ENCODE results near the gene CD79B. TPM values are rescaled to one million over a fixed set of nuclear protein-coding genes. Genes with fewer than 3 reads are reported as not detected.

Gene CD79B
- total and polyA plus RNA-seq, 2 of the 13 experiments (the other 11 are each of a cell fraction or from before 2014, with no cell fraction given): not detected

DNA sequence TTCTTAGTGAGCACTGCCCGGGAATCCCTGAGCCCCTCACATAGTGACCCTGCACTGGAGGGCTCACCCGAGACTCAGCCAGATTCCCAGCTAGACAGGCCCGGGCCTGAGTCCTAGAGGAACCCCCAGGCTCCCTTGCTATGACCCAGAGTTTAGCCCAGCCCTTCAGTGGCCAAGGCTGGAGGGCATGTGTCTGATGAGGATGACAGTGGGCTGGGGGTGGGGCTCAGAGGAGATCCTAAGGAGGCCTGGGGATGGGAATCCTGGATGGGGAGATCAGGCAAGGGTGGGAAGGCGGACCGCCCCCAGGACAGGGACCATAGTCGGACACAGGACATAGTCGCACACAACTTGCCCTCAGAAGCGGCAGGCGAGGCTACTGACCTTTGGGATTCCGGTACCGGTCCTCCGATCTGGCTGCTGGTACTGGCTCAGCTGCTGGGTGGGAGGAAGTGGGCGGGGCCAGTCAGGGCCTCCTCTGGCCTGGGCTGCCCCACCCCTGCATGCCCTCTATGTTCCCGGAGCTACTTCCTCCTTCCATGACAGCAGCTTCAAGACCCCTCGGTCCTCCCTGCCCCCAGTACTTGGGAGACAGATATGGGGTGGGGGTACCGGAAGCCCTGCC is 1.1 kb downstream of the CD79B start:
- 27% methylated on average over 10 of the region's 16 CpGs for WGBS (ENCODE audit: low lambda C conversion rate)
- no peak overlapping the region for H3K27ac ChIP-seq (ENCODE audit: extremely low read length, insufficient read depth, low read length)
- no peak overlapping the region for H3K9ac ChIP-seq (ENCODE audit: insufficient read depth, low read depth, low read length)
- FAIRE-seq (no peak), ATAC-seq (peak; percentile 13; the same call in 2 of the 3 replicates), DNase-seq (ENCODE audit: low spot score) (no peak)
- H3K79me2 ChIP-seq (ENCODE audit: insufficient read depth, low read length): no peaks in the 10 kb centered on the region
- in situ Hi-C loops (cut with HindIII; ENCODE audit: extremely low pct_ligation_motif_present, low pct_unique_long_range_greater_than_20kb): no loop called here
- H3K4me3 ChIP-seq (replicated peaks in 1 of 3; ENCODE audit: insufficient read depth in 1 of 3, low read depth in 2 of 3, low read length in 3 of 3): no peak overlapping the region; a peak in 1 of 6 replicates
- H3K4me1 ChIP-seq (ENCODE audit: insufficient read depth, low read length): peaks cover 21% of the 10 kb centered on the region
- BruUV-seq (replicated peaks): no TSS peak
- intact Hi-C loops (cut with micrococcal nuclease; ENCODE audit: unreplicated experiment): no loop called here
- H3K27me3 ChIP-seq (ENCODE audit: control insufficient read depth in 1 of 2, insufficient read depth in 2 of 2, low read length in 2 of 2): peaks cover 19 to 78% of the 10 kb centered on the region in 2 experiments
- no peaks in the 10 kb centered on the region for H3K36me3 ChIP-seq (replicated peaks in 1 of 2; ENCODE audit: control insufficient read depth in 1 of 2, insufficient read depth in 2 of 2, low read length in 2 of 2)
- ChIA-PET POLR2A (no interaction called here), CTCF (ENCODE audit: low intra/inter-chr PET ratio, low total read pairs) (no interaction called here)
- TF ChIP-seq, protein P1, sequence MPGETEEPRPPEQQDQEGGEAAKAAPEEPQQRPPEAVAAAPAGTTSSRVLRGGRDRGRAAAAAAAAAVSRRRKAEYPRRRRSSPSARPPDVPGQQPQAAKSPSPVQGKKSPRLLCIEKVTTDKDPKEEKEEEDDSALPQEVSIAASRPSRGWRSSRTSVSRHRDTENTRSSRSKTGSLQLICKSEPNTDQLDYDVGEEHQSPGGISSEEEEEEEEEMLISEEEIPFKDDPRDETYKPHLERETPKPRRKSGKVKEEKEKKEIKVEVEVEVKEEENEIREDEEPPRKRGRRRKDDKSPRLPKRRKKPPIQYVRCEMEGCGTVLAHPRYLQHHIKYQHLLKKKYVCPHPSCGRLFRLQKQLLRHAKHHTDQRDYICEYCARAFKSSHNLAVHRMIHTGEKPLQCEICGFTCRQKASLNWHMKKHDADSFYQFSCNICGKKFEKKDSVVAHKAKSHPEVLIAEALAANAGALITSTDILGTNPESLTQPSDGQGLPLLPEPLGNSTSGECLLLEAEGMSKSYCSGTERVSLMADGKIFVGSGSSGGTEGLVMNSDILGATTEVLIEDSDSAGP (CRISPR knock-in tag; IDR thresholded peaks at IDR 0.05; ENCODE audit: borderline replicate concordance): peak; percentile 15; the same call in 1 of the 2 replicates
- TF ChIP-seq MEIS1 (CRISPR knock-in tag; IDR thresholded peaks at IDR 0.05; ENCODE audit: borderline replicate concordance) (peak; percentile 36; the same call in 1 of the 2 replicates), GABPB1 (CRISPR knock-in tag; IDR thresholded peaks at IDR 0.05) (peak; percentile 25; the same call in 1 of the 2 replicates), ELF3 (CRISPR knock-in tag; IDR thresholded peaks at IDR 0.05) (0 out of 2 replicates have a peak, but pooled peaks have one; percentile 23), ZNF879 (CRISPR knock-in tag; IDR thresholded peaks at IDR 0.05) (no peak), ZNF678 (CRISPR knock-in tag; IDR thresholded peaks at IDR 0.05) (0 out of 2 replicates have a peak, but pooled peaks have one; percentile 40), ZNF570 (CRISPR knock-in tag; IDR thresholded peaks at IDR 0.05; ENCODE audit: borderline replicate concordance) (no peak), ZNF614 (CRISPR knock-in tag; IDR thresholded peaks at IDR 0.05; ENCODE audit: borderline replicate concordance) (no peak)
- TF ChIP-seq, protein P2, sequence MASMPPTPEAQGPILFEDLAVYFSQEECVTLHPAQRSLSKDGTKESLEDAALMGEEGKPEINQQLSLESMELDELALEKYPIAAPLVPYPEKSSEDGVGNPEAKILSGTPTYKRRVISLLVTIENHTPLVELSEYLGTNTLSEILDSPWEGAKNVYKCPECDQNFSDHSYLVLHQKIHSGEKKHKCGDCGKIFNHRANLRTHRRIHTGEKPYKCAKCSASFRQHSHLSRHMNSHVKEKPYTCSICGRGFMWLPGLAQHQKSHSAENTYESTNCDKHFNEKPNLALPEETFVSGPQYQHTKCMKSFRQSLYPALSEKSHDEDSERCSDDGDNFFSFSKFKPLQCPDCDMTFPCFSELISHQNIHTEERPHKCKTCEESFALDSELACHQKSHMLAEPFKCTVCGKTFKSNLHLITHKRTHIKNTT (CRISPR knock-in tag; IDR thresholded peaks at IDR 0.05): no peak
- no peaks in the 10 kb centered on the region for H3K9me3 ChIP-seq (ENCODE audit: low read length)
- H2AFZ ChIP-seq (ENCODE audit: low read length): no peak overlapping the region
- H4K20me1 ChIP-seq (ENCODE audit: insufficient read depth, low read length): no peaks in the 10 kb centered on the region; the same call in 1 of the 2 replicates
- peak overlapping the region; percentile 41 for H3K4me2 ChIP-seq (ENCODE audit: low read depth, low read length)
